Chondrocyte (in vitro differentiated cells): ENCODE data around the gene ROBO2. TPM values are rescaled to one million over a fixed set of nuclear protein-coding genes. Genes with fewer than 3 reads are reported as not detected.

Experiments
- DNase-seq: peaks from one replicate; pipeline ENCODE4 v3.0.0; 2021; ENCODE audit warnings: mixed read lengths, low spot score
- H3K27ac Mint-ChIP-seq: one replicate; pipeline ENCODE4 v1.8.0; 2021; ENCODE audit warnings: mild to moderate bottlenecking, moderate library complexity, mixed read lengths; ENCODE audit not compliant: unreplicated experiment
- H3K27me3 Mint-ChIP-seq: 2 replicates; pipeline ENCODE4 v1.8.0; 2021; ENCODE audit warnings: low read depth, mixed read lengths
- H3K36me3 Mint-ChIP-seq: 2 replicates; pipeline ENCODE4 v1.8.0; 2021; ENCODE audit warnings: low read depth, mixed read lengths
- H3K4me1 Mint-ChIP-seq: 2 replicates; pipeline ENCODE4 v1.8.0; 2021; ENCODE audit warnings: low read depth, mild to moderate bottlenecking, mixed read lengths
- H3K4me3 Mint-ChIP-seq: one replicate; pipeline ENCODE4 v1.8.0; 2021; ENCODE audit warnings: mild to moderate bottlenecking, moderate library complexity, mixed read lengths; ENCODE audit not compliant: unreplicated experiment
- H3K9me3 Mint-ChIP-seq: 2 replicates; pipeline ENCODE4 v1.8.0; 2021; ENCODE audit warnings: low read depth, mixed read lengths
- total RNA-seq: library from RNA; stranded (reverse); gene quantifications from 3 replicates; pipeline ENCODE4 v1.2.1, GENCODE V29; 2021
- TF ChIP-seq, protein P1 (sequence below): fragments of 200-600 bp; sonication (generic); IDR thresholded peaks from 2 replicates; pipeline ENCODE4 v1.5.0; 2021; ENCODE audit warnings: antibody characterized with exemption, mild to moderate bottlenecking, moderate library complexity

ROBO2 gene
- total RNA-seq, 1 donor from 2014 or later, result 1.7 TPM

DNA sequence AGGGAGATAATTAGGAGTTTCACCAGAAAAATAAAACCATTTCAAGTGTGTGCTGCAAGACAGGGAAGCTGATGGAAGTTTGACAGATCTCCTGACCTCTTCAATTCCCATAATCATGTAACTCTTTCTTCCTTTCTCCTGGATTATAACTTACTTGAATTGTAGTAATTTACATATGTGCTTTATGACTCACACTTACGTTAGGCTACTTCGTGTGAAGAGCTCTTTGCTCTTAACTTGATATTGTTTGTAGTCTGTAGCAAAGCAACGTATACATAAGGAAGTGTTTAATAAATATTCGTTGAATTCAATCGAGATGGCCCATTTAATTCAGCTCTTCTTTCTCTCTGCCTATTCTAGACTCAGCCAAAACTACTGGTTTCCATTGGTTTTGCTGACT, 23.5 kb downstream of the ROBO2 start:
- Mint-ChIP-seq H3K9me3 (peaks cover 12% of the 10 kb centered on the region), H3K36me3 (no peaks in the 10 kb centered on the region), H3K4me1 (no peaks in the 10 kb centered on the region), H3K27ac (no peak overlapping the region), H3K4me3 (no peak overlapping the region), H3K27me3 (no peaks in the 10 kb centered on the region)
- TF ChIP-seq, protein P1, sequence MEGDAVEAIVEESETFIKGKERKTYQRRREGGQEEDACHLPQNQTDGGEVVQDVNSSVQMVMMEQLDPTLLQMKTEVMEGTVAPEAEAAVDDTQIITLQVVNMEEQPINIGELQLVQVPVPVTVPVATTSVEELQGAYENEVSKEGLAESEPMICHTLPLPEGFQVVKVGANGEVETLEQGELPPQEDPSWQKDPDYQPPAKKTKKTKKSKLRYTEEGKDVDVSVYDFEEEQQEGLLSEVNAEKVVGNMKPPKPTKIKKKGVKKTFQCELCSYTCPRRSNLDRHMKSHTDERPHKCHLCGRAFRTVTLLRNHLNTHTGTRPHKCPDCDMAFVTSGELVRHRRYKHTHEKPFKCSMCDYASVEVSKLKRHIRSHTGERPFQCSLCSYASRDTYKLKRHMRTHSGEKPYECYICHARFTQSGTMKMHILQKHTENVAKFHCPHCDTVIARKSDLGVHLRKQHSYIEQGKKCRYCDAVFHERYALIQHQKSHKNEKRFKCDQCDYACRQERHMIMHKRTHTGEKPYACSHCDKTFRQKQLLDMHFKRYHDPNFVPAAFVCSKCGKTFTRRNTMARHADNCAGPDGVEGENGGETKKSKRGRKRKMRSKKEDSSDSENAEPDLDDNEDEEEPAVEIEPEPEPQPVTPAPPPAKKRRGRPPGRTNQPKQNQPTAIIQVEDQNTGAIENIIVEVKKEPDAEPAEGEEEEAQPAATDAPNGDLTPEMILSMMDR, result no peak
- no peak for DNase-seq

DNA sequence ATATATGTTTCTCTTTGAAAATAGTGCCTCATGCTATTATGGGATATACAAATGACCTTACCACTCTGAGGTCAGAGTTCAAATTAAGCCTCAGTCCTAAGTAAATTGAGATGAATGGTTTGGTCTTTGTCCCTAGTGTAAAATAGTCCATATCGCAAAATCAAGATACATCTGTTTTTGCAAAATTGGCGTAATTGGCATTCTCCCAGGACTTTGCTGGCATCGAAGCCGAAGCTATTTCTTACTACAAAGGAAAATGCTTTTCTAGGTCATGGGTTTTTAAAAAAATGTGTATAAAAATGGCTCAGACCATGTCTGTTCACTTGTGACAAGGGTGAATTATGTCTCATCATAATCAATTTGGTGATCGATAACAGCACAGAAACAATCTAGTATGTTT, 25.9 kb downstream of the ROBO2 start:
- Mint-ChIP-seq H3K27me3 (no peaks in the 10 kb centered on the region), H3K4me1 (no peaks in the 10 kb centered on the region), H3K4me3 (no peak overlapping the region), H3K9me3 (peaks cover 12% of the 10 kb centered on the region), H3K36me3 (no peaks in the 10 kb centered on the region), H3K27ac (no peak overlapping the region)
- DNase-seq, result no peak
- TF ChIP-seq, protein P1, result no peak

DNA sequence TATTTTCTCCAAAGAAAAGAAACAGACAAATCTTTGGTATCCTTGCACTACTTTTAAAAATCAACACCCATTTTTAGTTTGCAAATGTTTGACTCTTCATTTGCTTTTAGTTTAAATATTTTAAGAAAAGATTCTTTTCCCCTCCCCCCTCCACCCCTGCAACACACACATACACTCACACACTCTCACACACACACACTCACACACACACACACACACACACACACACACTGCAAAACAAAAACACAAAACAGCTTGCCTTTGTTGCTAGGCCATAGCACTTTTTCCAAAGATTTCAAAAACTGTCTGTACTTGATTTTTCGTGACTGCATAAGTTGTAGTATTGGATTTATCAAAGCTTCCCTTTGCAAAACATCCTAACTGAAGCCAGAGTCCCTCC, 26.9 kb downstream of the ROBO2 start:
- H3K27me3 Mint-ChIP-seq, result no peaks in the 10 kb centered on the region
- H3K4me1 Mint-ChIP-seq, result no peaks in the 10 kb centered on the region
- peaks cover 12% of the 10 kb centered on the region for H3K9me3 Mint-ChIP-seq
- no peak for DNase-seq
- no peak overlapping the region for H3K4me3 Mint-ChIP-seq
- H3K36me3 Mint-ChIP-seq, result no peaks in the 10 kb centered on the region
- TF ChIP-seq, protein P1, result no peak
- no peak overlapping the region for H3K27ac Mint-ChIP-seq

DNA sequence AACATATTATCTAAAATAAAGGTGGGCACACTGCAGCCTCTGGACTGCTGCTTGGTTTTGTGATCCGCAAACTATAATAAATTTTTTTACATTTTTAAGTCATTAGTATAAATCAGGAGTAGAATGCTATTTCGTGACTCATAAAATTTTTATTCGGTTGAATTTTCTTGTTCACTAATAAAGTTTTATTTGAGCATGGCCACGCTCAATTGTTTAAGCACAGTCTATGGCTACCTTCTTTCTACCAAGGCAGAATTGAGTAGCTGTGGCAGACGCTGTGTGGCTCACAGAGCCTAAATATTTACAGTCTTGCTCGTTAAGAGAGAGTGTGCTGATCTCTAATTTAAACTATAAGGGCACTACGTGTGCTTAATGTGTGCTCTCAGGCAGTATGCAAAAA, 28.9 kb downstream of the ROBO2 start:
- Mint-ChIP-seq H3K36me3 (no peaks in the 10 kb centered on the region), H3K4me1 (no peaks in the 10 kb centered on the region), H3K4me3 (no peak overlapping the region), H3K27ac (no peak overlapping the region), H3K9me3 (no peaks in the 10 kb centered on the region), H3K27me3 (no peaks in the 10 kb centered on the region)
- TF ChIP-seq, protein P1, result no peak
- DNase-seq, result no peak

DNA sequence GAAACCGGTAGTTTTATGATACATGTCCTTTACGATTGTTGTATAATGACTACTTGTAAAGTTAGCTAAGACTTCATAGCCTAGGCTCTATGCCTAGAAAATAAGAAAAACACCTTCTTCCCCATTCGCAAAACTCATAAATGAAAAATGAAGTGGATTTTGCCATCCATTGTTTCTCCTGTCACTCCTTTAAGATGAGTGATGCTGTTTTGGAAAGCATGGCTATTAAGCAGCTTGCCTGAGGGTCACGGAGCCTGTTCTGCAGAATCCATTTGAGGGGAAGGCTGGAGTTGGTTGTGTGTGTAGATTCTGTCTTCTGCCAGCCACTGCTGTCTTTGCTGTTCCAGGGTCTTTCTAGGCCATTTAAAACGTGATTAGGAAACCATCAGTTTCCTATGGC, 31.5 kb downstream of the ROBO2 start:
- Mint-ChIP-seq H3K36me3 (no peaks in the 10 kb centered on the region), H3K9me3 (no peaks in the 10 kb centered on the region), H3K27ac (no peak overlapping the region), H3K4me3 (no peak overlapping the region), H3K4me1 (no peaks in the 10 kb centered on the region), H3K27me3 (no peaks in the 10 kb centered on the region)
- no peak for DNase-seq
- TF ChIP-seq, protein P1, result no peak
